ENCODE measurements around the gene BCL7B.
"Not testable (repeated sequence)": the region's sequence is repeated elsewhere in the genome, so short reads cannot be mapped to it uniquely, and the experiment has no call there.

Gene BCL7B

DNA sequence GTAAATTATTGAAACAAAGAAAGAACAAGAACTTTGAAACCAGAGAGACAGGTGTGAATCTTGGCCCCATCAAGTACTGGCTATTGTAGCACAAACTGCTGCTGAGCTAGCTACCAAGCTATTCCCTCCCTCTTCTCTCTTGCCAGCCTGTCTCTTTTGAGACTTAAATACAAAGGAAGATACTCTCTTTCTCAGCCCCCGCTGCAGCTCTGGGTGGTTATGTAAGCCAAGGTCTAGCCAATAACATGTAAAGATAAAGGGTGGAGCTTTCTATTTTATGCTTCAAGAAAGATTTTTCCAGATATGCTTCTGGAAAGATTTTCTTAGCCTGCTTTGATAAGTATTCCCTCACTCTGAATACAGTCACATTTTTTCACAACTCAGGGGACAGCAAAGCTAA, 52.6 kb downstream of the BCL7B start:
- in situ Hi-C loops (cut with HindIII; ENCODE audit: low sequenced_read_pairs), result no loop called here

DNA sequence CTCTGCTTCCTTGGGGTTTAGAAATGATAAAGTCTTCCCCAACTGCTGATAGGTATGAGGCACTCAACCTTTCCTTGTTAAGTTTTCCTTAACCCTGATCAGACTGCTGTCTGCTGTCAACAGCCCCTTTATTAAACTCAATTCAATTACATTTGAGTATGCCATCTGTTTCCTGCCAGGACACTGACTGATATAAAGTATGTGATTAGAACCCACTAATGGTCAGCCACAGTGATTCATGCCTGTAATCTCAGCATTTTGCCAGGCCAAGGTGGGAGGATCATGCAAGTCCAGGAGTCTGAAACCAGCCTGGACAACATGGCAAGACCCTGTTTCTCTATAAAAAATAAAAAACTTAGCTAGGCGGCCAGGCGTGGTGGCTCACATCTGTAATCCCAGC, 53.5 kb downstream of the BCL7B start:
- in situ Hi-C loops (cut with HindIII; ENCODE audit: low sequenced_read_pairs), result no loop called here

- in situ Hi-C loops (cut with HindIII; ENCODE audit: low sequenced_read_pairs), result no loop called here
Measured at GRCh38 chr7:73503229-73503628, 54.3 kb downstream of the BCL7B start.

DNA sequence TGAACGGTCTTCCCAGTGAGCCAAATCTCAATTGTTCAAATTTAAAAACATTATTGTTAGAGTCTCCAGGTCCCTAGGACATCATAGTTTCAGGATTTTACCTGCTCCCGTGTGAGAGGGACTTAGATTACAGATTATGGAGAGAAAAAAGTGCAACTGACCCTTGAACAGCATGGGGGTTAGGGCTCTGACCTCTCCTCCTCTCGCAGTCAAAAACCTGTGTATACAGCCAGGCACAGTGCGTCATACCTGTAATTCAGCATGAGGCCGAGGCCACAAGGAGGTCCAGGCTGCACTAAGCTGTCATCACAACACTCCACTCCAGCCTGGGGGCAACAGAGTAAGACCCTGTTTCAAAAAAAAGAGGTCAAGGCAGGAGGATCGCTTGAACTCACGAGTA, 60.9 kb downstream of the BCL7B start:
- in situ Hi-C loops (cut with HindIII; ENCODE audit: low sequenced_read_pairs), result no loop called here

- in situ Hi-C loops (cut with HindIII; ENCODE audit: low sequenced_read_pairs), result not testable (repeated sequence)
Measured at GRCh38 chr7:73495507-73495906, 62.0 kb downstream of the BCL7B start.

DNA sequence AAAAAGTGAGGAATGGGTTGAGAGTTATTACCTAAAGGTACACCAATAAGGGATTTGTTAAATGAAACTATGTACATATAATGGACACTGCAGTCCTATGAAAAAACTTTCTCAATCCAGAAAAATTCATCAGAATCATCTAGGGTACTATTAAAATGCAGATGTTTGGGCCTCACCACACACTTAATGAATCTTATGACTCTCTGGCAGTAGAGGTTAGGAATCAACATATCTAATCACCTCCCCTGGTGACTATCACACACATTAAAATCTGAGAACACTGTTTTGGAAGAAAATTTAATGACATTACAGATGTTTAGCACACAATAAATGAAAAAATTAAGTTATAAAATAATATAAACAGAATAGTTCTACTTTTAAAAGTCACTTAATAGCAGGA, 67.5 kb downstream of the BCL7B start:
- in situ Hi-C loops (cut with HindIII; ENCODE audit: low sequenced_read_pairs), result no loop called here

- in situ Hi-C loops (cut with HindIII; ENCODE audit: low sequenced_read_pairs), result no loop called here
Measured at GRCh38 chr7:73487486-73487885, 70.0 kb downstream of the BCL7B start.

All from endothelial cell of hepatic sinusoid (primary cell).